H1 (cell line): ENCODE results near the gene CACNA1B. TPM values are rescaled to one million over a fixed set of nuclear protein-coding genes. Genes with fewer than 3 reads are reported as not detected.

Source experiments
- ASH2L ChIP-seq: fragments of 200-600, 300-600 bp; sonication (generic); IDR thresholded peaks from one replicate; pipeline ENCODE4 v1.7.1; 2017; ENCODE audit warnings: low read length
- CHD2 ChIP-seq: IDR thresholded peaks from 2 replicates; pipeline ENCODE4 v1.6.1; 2012; ENCODE audit warnings: low read length, improper control_type of control experiment
- CTBP2 ChIP-seq: IDR thresholded peaks from 2 replicates; pipeline ENCODE4 v1.7.0; 2011; ENCODE audit warnings: borderline replicate concordance, mild to moderate bottlenecking, moderate library complexity, mixed read lengths, low read length; ENCODE audit not compliant: insufficient read depth, insufficient read length
- SAP30 ChIP-seq: fragments of 300-600 bp; sonication (generic); IDR thresholded peaks from 2 replicates; pipeline ENCODE4 v1.7.1; 2012; ENCODE audit warnings: low read length, moderate library complexity, mild to moderate bottlenecking, inconsistent platforms; ENCODE audit not compliant: insufficient read depth, insufficient replicate concordance
- TBP ChIP-seq: IDR thresholded peaks from 2 replicates; pipeline ENCODE4 v1.6.1; 2011; ENCODE audit warnings: low read depth, low read length, improper control_type of control experiment
- polyA plus RNA-seq, 7 experiments: library from polyadenylated mRNA; depleted of rRNA in 3 of 7; stranded (reverse) in 5 of 7; unstranded in 2 of 7; fragments of >200 nt in 5 of 7; fragments of 200-250 nt in 2 of 7; gene quantifications; 1 replicate in 5 of 7; 2 replicates in 1 of 7; 4 replicates in 1 of 7; pipeline versions ENCODE4 v1.2.1 to v1.2.3, GENCODE V29; 2011 to 2013; ENCODE audit warnings: missing spikeins in 2 of 7, mixed read lengths in 2 of 7
- total RNA-seq: library from RNA; stranded (reverse); fragmentation: NEBNext Ultra II Directional; extraction: Animal tissue kit (Norgen Biotek cat#: 25700); gene quantifications from 2 replicates; pipeline ENCODE4 v1.2.1, GENCODE V29; 2021

Gene CACNA1B
- total and polyA plus RNA-seq, 2 of the 8 experiments (the other 6 are each of a cell fraction or from before 2014, with no cell fraction given) = 1.5 to 5.7 TPM

- no peak for TF ChIP-seq CHD2
- TF ChIP-seq ASH2L = no peak
- no peak for TF ChIP-seq SAP30
- no peak for TF ChIP-seq CTBP2
- TF ChIP-seq TBP = no peak
Observed at GRCh38 chr9:138121438-138122050, 244.0 kb downstream of the CACNA1B start (continued).
